GM21723 (cell line): ENCODE measurements around the gene P2RY8.

ENCODE experiments used
- ATAC-seq: cut with Tn5 transposase; IDR thresholded peaks from one replicate; pipeline ENCODE4 v1.9.1; 2021; ENCODE audit warnings: mild to moderate bottlenecking, moderate library complexity; ENCODE audit not compliant: unreplicated experiment

Gene P2RY8

GRCh38 chrX:1420371-1420770 is 116.6 kb downstream of the P2RY8 start:
- ATAC-seq, result no peak

GRCh38 chrX:1419545-1420355 is 117.2 kb downstream of the P2RY8 start:
- no peak for ATAC-seq

DNA sequence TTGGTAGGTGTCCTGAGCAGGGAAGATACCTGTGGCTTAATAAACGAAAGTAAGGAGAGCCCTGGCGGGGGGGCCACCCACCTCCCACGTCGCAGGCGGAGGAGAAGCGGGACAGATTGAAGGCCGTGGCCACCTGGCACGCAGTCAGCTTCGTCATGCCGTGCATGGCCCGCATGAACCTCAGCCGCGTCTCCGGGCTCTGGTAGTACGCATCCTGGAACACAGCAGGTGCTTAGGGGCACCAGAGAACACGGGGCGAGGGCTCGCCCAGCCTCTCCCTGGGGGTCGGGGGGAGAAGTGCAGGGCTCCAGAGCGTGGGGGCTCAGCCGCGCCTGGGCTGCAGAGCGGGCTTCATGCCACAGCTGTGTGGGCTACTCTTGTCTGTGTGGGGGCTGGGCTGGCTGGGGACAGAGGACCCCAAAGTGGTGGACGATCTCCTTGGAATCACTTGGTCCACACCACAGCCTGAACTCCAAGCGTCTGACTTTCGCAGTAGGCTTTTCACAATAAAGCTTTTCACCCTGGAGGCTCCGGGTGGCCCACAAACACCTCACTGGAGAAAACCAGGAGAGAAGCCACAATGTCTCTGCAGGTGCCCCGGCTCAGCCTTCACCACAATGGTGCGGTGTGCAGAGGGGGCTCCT is 118.0 kb downstream of the P2RY8 start:
- ATAC-seq, result no peak

- no peak for ATAC-seq
Measured at GRCh38 chrX:1417921-1418771, 118.8 kb downstream of the P2RY8 start.

- no peak for ATAC-seq
Measured at GRCh38 chrX:1416965-1417760, 119.8 kb downstream of the P2RY8 start.

DNA sequence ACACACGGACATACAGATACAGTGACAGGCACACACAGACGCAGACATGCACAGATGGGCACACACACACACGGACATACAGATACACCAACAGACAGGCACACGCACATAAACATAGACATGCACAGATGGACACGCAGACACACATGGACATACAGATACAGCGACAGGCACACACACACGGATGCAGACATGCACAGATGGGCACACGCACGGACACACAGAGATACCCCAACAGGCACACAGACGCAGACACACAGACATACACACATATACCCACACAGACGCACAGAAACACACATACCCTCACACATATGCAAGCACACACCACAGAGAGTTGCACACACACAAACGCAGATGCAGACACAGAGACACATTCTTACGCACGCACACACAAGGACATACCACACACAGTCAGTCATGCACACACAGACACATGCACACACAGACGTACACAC is 120.6 kb downstream of the P2RY8 start:
- ATAC-seq, result no peak
